OCI-LY3 (cell line): ENCODE measurements around the gene FANCM.

Experiments
- H2AFZ ChIP-seq: fragments of 200-600, 300-600 bp; shearing (Covaris generic); 2 replicates; pipeline ENCODE4 v1.6.0; 2014; ENCODE audit warnings: antibody characterized with exemption, low read depth, low read length
- H3K27ac ChIP-seq: fragments of 200-600, 300-600 bp; sonication (generic); 2 replicates; pipeline ENCODE4 v1.5.1; 2014; ENCODE audit warnings: mild to moderate bottlenecking, low read length, moderate library complexity, mixed read lengths
- H3K27me3 ChIP-seq: fragments of 200-600, 300-600 bp; sonication (generic); 2 replicates; pipeline ENCODE4 v1.6.1; 2014; ENCODE audit warnings: low read depth, low read length, mixed read lengths
- H3K36me3 ChIP-seq: fragments of 200-600, 300-600 bp; sonication (generic); replicated peaks from 2 replicates; pipeline ENCODE3; 2014; ENCODE audit warnings: low read depth, low read length, mixed read lengths
- H3K4me1 ChIP-seq: fragments of 300-600, 200-600 bp; sonication (generic); 2 replicates; pipeline ENCODE4 v1.6.1; 2014; ENCODE audit warnings: low read length, mixed read lengths
- H3K4me2 ChIP-seq: fragments of 200-600, 300-600 bp; sonication (generic); 2 replicates; pipeline ENCODE4 v1.6.1; 2014; ENCODE audit warnings: low read length, mixed read lengths
- H3K4me3 ChIP-seq: fragments of 300-600, 200-600 bp; sonication (generic); 2 replicates; pipeline ENCODE4 v1.5.1; 2014; ENCODE audit warnings: antibody characterized with exemption, mild to moderate bottlenecking, low read length, moderate library complexity
- H3K79me2 ChIP-seq: fragments of 300-600, 200-600 bp; shearing (Covaris generic); 2 replicates; pipeline ENCODE4 v1.6.1; 2014; ENCODE audit warnings: mild to moderate bottlenecking, low read length, mixed read lengths
- H3K9ac ChIP-seq: fragments of 300-600, 200-600 bp; shearing (Covaris generic); 2 replicates; pipeline ENCODE4 v1.6.0; 2014; ENCODE audit warnings: mild to moderate bottlenecking, low read length, moderate library complexity
- H3K9me3 ChIP-seq: fragments of 200-600, 300-600 bp; shearing (Covaris generic); 2 replicates; pipeline ENCODE4 v1.6.1; 2014; ENCODE audit warnings: low read length, mixed read lengths; ENCODE audit not compliant: insufficient read depth
- H4K20me1 ChIP-seq: fragments of 200-600, 300-600 bp; sonication (generic); 2 replicates; pipeline ENCODE4 v1.6.1; 2016; ENCODE audit warnings: low read length, mixed read lengths; ENCODE audit not compliant: insufficient read depth
- CTCF ChIP-seq: fragments of 200-600, 300-600 bp; sonication (generic); IDR thresholded peaks from 2 replicates; pipeline ENCODE4 v1.5.1; 2014; ENCODE audit warnings: antibody characterized with exemption, low read length, low read depth
- EZH2phosphoT487 ChIP-seq: fragments of 200-600 bp; shearing (Covaris generic); IDR thresholded peaks from 2 replicates; pipeline ENCODE4 v1.6.1; 2018; ENCODE audit warnings: antibody characterized with exemption, mixed run types, low read depth

The FANCM gene

DNA sequence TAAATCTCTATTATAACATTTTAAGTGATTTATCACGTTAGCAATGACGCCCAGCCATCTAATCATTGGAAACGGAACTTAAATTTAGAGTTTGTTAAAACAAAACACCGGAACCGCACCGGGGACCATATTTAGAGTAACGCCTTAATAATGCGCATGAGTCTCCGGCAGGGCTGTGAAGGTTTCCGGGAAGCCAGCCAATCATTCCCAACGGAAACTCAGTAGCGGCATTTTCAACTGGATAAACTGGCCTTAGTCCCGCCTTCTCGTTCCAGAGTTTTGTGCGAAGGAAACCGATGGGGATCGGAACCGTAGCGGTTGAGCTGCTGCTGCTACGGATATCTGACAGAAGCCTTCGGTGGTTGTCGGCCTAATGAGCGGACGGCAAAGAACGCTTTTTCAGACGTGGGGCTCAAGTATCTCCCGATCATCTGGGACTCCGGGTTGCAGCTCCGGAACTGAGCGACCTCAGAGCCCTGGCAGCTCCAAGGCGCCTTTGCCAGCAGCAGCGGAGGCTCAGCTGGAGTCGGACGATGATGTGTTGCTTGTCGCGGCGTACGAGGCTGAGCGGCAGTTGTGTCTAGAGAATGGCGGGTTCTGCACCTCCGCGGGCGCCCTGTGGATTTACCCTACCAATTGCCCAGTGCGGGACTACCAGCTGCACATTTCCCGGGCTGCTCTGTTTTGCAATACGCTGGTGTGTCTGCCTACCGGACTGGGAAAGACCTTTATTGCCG is at the start of gene FANCM:
Gene FANCM, plus strand, starts transcription at position 272 of the 737 bp plus-strand sequence. Its CDS starts 102 bp downstream, at position 374.
- Histone ChIP-seq H3K4me3 (peak within 1 kb of the TSS; percentile 91), H3K4me2 (peak within 1 kb of the TSS; percentile 86), H2AFZ (peak within 1 kb of the TSS; percentile 96), H3K36me3 (no peaks in the 10 kb centered on the region), H3K9ac (peak within 1 kb of the TSS; percentile 88), H3K4me1 (peaks cover 21% of the 10 kb centered on the region), H3K9me3 (no peaks in the 10 kb centered on the region), H3K79me2 (peaks cover 83% of the 10 kb centered on the region), H3K27ac (peak within 1 kb of the TSS; percentile 90), H3K27me3 (no peaks in the 10 kb centered on the region), H4K20me1 (no peaks in the 10 kb centered on the region; the same call in 1 of the 2 replicates)
- TF ChIP-seq EZH2phosphoT487 (no peak), CTCF (no peak)

DNA sequence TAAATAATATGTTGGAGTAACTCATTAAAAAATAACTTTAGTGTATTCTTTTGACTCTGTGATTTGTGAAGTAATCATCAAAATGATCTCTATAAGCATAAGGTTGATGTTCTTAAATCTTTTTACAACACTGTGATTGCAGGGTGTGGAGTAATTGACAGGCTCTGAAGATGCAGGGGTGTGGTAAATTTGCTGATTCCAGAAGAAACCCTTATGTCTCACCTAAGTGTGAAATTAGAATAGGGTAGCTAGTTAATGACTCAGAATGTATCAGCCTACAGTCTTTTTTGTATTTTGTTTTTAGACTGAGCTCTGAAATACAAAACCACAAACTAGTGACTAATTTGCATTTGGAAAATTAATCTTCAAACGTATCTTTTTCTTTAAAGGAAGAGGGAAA is 45.9 kb upstream of the FANCM start:
- Histone ChIP-seq H2AFZ (no peak overlapping the region), H3K4me2 (peak overlapping the region; percentile 45), H3K79me2 (peaks cover 100% of the 10 kb centered on the region), H3K9ac (no peak overlapping the region), H3K4me1 (peaks cover 51% of the 10 kb centered on the region), H3K27ac (peak overlapping the region; percentile 2; the same call in 1 of the 2 replicates), H3K9me3 (no peaks in the 10 kb centered on the region), H3K27me3 (no peaks in the 10 kb centered on the region), H3K36me3 (peaks cover 22% of the 10 kb centered on the region), H3K4me3 (no peak overlapping the region), H4K20me1 (peaks cover 72% of the 10 kb centered on the region)
- TF ChIP-seq CTCF (no peak), EZH2phosphoT487 (no peak)

GRCh38 chr14:45091710-45092109 is 44.0 kb upstream of the FANCM start:
- H3K36me3 ChIP-seq, result peaks cover 35% of the 10 kb centered on the region
- H2AFZ ChIP-seq, result no peak overlapping the region
- peaks cover 56% of the 10 kb centered on the region for H4K20me1 ChIP-seq
- H3K9ac ChIP-seq, result no peak overlapping the region
- peaks cover 94% of the 10 kb centered on the region for H3K79me2 ChIP-seq
- H3K9me3 ChIP-seq, result no peaks in the 10 kb centered on the region
- TF ChIP-seq CTCF (no peak), EZH2phosphoT487 (no peak)
- no peak overlapping the region for H3K4me3 ChIP-seq
- H3K27ac ChIP-seq, result no peak overlapping the region
- no peak overlapping the region for H3K4me2 ChIP-seq
- peaks cover 41% of the 10 kb centered on the region for H3K4me1 ChIP-seq
- no peaks in the 10 kb centered on the region for H3K27me3 ChIP-seq

DNA sequence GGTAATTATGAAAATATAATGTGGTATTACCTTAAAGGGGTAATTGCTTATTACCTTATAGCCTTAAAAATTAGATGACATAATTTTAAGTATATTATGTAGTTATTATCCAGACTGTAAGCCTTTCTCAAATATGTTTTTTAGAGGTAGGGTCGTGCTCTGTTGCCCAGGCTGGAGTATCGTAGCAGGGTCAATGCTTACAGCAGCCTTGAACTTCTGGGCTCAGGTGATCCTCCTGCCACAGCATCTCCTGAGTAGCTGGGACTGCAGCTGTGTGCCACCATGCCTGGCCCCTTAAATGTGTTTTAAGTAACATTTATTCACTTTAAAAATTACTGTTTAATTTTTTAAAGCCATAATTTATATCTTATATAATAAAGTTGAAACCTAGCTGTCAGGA is 41.5 kb upstream of the FANCM start:
- H3K4me3 ChIP-seq, result no peak overlapping the region
- no peaks in the 10 kb centered on the region for H3K9me3 ChIP-seq
- H3K4me1 ChIP-seq, result peaks cover 25% of the 10 kb centered on the region
- H3K27me3 ChIP-seq, result no peaks in the 10 kb centered on the region
- no peak overlapping the region for H2AFZ ChIP-seq
- no peak for TF ChIP-seq CTCF
- TF ChIP-seq EZH2phosphoT487, result no peak
- H3K9ac ChIP-seq, result no peak overlapping the region
- H3K36me3 ChIP-seq, result peaks cover 46% of the 10 kb centered on the region
- H4K20me1 ChIP-seq, result peaks cover 35% of the 10 kb centered on the region
- peaks cover 73% of the 10 kb centered on the region for H3K79me2 ChIP-seq
- H3K27ac ChIP-seq, result no peak overlapping the region
- no peak overlapping the region for H3K4me2 ChIP-seq
